Spleen (tissue), 7 donors: Measurements from ENCODE around the gene ARL14.

Experiments
- CTCF ChIP-seq, 11 experiments: fragments of 200-600 bp in 7 of 11; fragments of 450-650 bp in 4 of 11; sonication (generic) in 4 of 11; IDR thresholded peaks in 8 of 11; conservative IDR thresholded peaks in 3 of 11; 1 replicate in 7 of 11; 2 replicates in 4 of 11; pipeline versions ENCODE4 v1.4.0 to v1.8.0; 2016 to 2021; ENCODE audit warnings: antibody characterized with exemption in 11 of 11, inconsistent platforms in 4 of 11, mild to moderate bottlenecking in 1 of 11
- POLR2A ChIP-seq, 3 donors: fragments of 450-650 bp; IDR thresholded peaks; one replicate each; pipeline ENCODE4 v1.5.1; 2017; ENCODE audit warnings: antibody characterized with exemption in 3 of 3, mild to moderate bottlenecking in 1 of 3
- donor health status: DM: no; HTN: no; CAD: no; lungs with moderate emphysema.
- donor health status: DM: no; HTN: no; CAD: no.
- donor health status: DM: no; HTN: no; CAD: no.

GRCh38 chr3:160653512-160653911, 23.4 kb upstream of the ARL14 start:
- TF ChIP-seq POLR2A (IDR thresholded peaks at IDR 0.05): no peak
- no peak for TF ChIP-seq CTCF (IDR thresholded peaks at IDR 0.05 in 8 of 11, conservative IDR thresholded peaks at IDR 0.05 in 3 of 11)
